DOHH2 (cell line): ENCODE results near the gene TULP1.

ENCODE experiments used
- EZH2phosphoT487 ChIP-seq: fragments of 200-600 bp; sonication (generic); IDR thresholded peaks from 2 replicates; pipeline ENCODE4 v1.6.1; 2017; ENCODE audit warnings: borderline replicate concordance, mild to moderate bottlenecking, antibody characterized with exemption, low read length, moderate library complexity, mixed read lengths
- TF ChIP-seq, protein P1 (sequence below): fragments of 200-600 bp; sonication (generic); IDR thresholded peaks from one replicate; pipeline ENCODE4 v1.5.1; 2014; ENCODE audit warnings: antibody characterized with exemption, mild to moderate bottlenecking, low read depth, low read length; ENCODE audit not compliant: poor library complexity, severe bottlenecking

- no peak for TF ChIP-seq EZH2phosphoT487
- TF ChIP-seq, protein P1, sequence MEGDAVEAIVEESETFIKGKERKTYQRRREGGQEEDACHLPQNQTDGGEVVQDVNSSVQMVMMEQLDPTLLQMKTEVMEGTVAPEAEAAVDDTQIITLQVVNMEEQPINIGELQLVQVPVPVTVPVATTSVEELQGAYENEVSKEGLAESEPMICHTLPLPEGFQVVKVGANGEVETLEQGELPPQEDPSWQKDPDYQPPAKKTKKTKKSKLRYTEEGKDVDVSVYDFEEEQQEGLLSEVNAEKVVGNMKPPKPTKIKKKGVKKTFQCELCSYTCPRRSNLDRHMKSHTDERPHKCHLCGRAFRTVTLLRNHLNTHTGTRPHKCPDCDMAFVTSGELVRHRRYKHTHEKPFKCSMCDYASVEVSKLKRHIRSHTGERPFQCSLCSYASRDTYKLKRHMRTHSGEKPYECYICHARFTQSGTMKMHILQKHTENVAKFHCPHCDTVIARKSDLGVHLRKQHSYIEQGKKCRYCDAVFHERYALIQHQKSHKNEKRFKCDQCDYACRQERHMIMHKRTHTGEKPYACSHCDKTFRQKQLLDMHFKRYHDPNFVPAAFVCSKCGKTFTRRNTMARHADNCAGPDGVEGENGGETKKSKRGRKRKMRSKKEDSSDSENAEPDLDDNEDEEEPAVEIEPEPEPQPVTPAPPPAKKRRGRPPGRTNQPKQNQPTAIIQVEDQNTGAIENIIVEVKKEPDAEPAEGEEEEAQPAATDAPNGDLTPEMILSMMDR, result no peak
Observed at GRCh38 chr6:35544769-35545361, 32.2 kb upstream of the TULP1 start.
